ENCODE results near the gene IGFBP2.

The IGFBP2 gene

GRCh38 chr2:216670266-216671080 lies 37.3 kb downstream of the IGFBP2 start:
- Histone ChIP-seq H2AFZ (ENCODE audit: low read depth, low read length) (no peak overlapping the region), H3K79me2 (ENCODE audit: low read length) (no peaks in the 10 kb centered on the region), H3K27ac (ENCODE audit: low read length) (no peak overlapping the region), H3K9me3 (ENCODE audit: insufficient read depth, low read length) (no peaks in the 10 kb centered on the region), H4K20me1 (ENCODE audit: insufficient read depth, low read length) (no peaks in the 10 kb centered on the region), H3K36me3 (replicated peaks; ENCODE audit: low read depth, low read length) (no peaks in the 10 kb centered on the region), H3K4me2 (ENCODE audit: low read length) (no peak overlapping the region), H3K4me1 (ENCODE audit: low read length) (no peaks in the 10 kb centered on the region), H3K4me3 (ENCODE audit: low read length) (no peak overlapping the region), H3K27me3 (ENCODE audit: low read depth, low read length) (no peaks in the 10 kb centered on the region; the same call in 1 of the 2 replicates), H3K9ac (ENCODE audit: low read length) (no peak overlapping the region)
- no peak for TF ChIP-seq EZH2phosphoT487 (IDR thresholded peaks at IDR 0.05; ENCODE audit: low read depth)
- no peak for TF ChIP-seq CTCF (IDR thresholded peaks at IDR 0.05; ENCODE audit: low read depth, low read length)

GRCh38 chr2:216671081-216671411 lies 37.8 kb downstream of the IGFBP2 start:
- H3K9ac ChIP-seq (ENCODE audit: low read length), result no peak overlapping the region
- no peaks in the 10 kb centered on the region for H3K9me3 ChIP-seq (ENCODE audit: insufficient read depth, low read length)
- no peak overlapping the region for H3K27ac ChIP-seq (ENCODE audit: low read length)
- no peaks in the 10 kb centered on the region for H3K4me1 ChIP-seq (ENCODE audit: low read length)
- no peaks in the 10 kb centered on the region; the same call in 1 of the 2 replicates for H3K27me3 ChIP-seq (ENCODE audit: low read depth, low read length)
- no peaks in the 10 kb centered on the region for H3K79me2 ChIP-seq (ENCODE audit: low read length)
- H3K36me3 ChIP-seq (replicated peaks; ENCODE audit: low read depth, low read length), result no peaks in the 10 kb centered on the region
- H3K4me2 ChIP-seq (ENCODE audit: low read length), result no peak overlapping the region
- TF ChIP-seq CTCF (IDR thresholded peaks at IDR 0.05; ENCODE audit: low read depth, low read length), result no peak
- TF ChIP-seq EZH2phosphoT487 (IDR thresholded peaks at IDR 0.05; ENCODE audit: low read depth), result no peak
- no peak overlapping the region for H2AFZ ChIP-seq (ENCODE audit: low read depth, low read length)
- H3K4me3 ChIP-seq (ENCODE audit: low read length), result no peak overlapping the region
- H4K20me1 ChIP-seq (ENCODE audit: insufficient read depth, low read length), result no peaks in the 10 kb centered on the region

GRCh38 chr2:216671791-216672343 lies 38.6 kb downstream of the IGFBP2 start:
- H3K4me1 ChIP-seq (ENCODE audit: low read length), result no peaks in the 10 kb centered on the region
- H3K79me2 ChIP-seq (ENCODE audit: low read length), result no peaks in the 10 kb centered on the region
- H3K9ac ChIP-seq (ENCODE audit: low read length), result no peak overlapping the region
- H3K27ac ChIP-seq (ENCODE audit: low read length), result no peak overlapping the region
- no peak overlapping the region for H2AFZ ChIP-seq (ENCODE audit: low read depth, low read length)
- no peak for TF ChIP-seq CTCF (IDR thresholded peaks at IDR 0.05; ENCODE audit: low read depth, low read length)
- H3K27me3 ChIP-seq (ENCODE audit: low read depth, low read length), result no peaks in the 10 kb centered on the region; the same call in 1 of the 2 replicates
- H3K4me2 ChIP-seq (ENCODE audit: low read length), result no peak overlapping the region
- H3K9me3 ChIP-seq (ENCODE audit: insufficient read depth, low read length), result no peaks in the 10 kb centered on the region
- H3K4me3 ChIP-seq (ENCODE audit: low read length), result no peak overlapping the region
- H4K20me1 ChIP-seq (ENCODE audit: insufficient read depth, low read length), result no peaks in the 10 kb centered on the region
- no peaks in the 10 kb centered on the region for H3K36me3 ChIP-seq (replicated peaks; ENCODE audit: low read depth, low read length)

- Histone ChIP-seq H2AFZ (ENCODE audit: low read depth, low read length) (no peak overlapping the region), H3K4me3 (ENCODE audit: low read length) (no peak overlapping the region), H3K27ac (ENCODE audit: low read length) (no peak overlapping the region), H3K36me3 (replicated peaks; ENCODE audit: low read depth, low read length) (no peaks in the 10 kb centered on the region), H3K4me2 (ENCODE audit: low read length) (no peak overlapping the region), H3K4me1 (ENCODE audit: low read length) (no peaks in the 10 kb centered on the region), H3K27me3 (ENCODE audit: low read depth, low read length) (no peaks in the 10 kb centered on the region; the same call in 1 of the 2 replicates), H4K20me1 (ENCODE audit: insufficient read depth, low read length) (no peaks in the 10 kb centered on the region), H3K9me3 (ENCODE audit: insufficient read depth, low read length) (no peaks in the 10 kb centered on the region), H3K9ac (ENCODE audit: low read length) (no peak overlapping the region), H3K79me2 (ENCODE audit: low read length) (no peaks in the 10 kb centered on the region)
- TF ChIP-seq EZH2phosphoT487 (IDR thresholded peaks at IDR 0.05; ENCODE audit: low read depth), result no peak
Measured at GRCh38 chr2:216672466-216672865, 39.2 kb downstream of the IGFBP2 start.
